Measurements from ENCODE around the gene ALDH1A1. TPM values are rescaled to one million over a fixed set of nuclear protein-coding genes. Genes with fewer than 3 reads are reported as not detected.

ALDH1A1 gene
- total and polyA plus RNA-seq, 2 of the 8 experiments (the other 6 are each of a cell fraction or from before 2014, with no cell fraction given) = 0.50 to 0.82 TPM

DNA sequence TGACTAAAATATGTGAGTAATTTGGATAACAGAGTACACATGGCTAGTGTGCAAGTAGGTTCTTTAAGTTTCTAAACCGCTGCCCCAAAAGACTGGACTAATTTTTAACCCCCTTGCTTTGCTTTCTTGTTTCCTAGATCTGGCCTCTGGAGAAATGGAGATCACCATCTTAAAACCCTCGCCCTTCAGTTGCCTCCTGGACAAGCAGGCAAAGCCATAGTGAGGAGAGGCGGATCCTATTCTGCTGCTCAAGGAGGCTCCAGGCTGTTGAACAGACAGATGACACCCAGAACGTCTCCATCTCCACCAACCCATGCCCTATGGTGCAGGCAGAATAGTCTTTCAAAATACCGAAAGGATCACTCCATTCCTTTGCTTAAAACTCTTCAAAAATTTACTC is 28.6 kb upstream of the ALDH1A1 start:
- no peak overlapping the region for H3K18ac ChIP-seq (ENCODE audit: extremely low read depth, low read length)
- H4K8ac ChIP-seq (ENCODE audit: extremely low read depth, insufficient read depth, low read length) = no peak overlapping the region
- peak overlapping the region; percentile 37 for H4K91ac ChIP-seq (replicated peaks; ENCODE audit: insufficient read length, low read length)
- H3K23ac ChIP-seq (ENCODE audit: insufficient read length) = no peak overlapping the region
- no peak overlapping the region for H2BK5ac ChIP-seq (ENCODE audit: low read depth, low read length)
- 88% methylated on average over 5 of the region's 5 CpGs; no CpG with 5 or more reads in 1 of the 2 experiments for WGBS, 2 experiments (ENCODE audit: extremely low coverage in 1 of 2, insufficient coverage in 1 of 2, insufficient read length in 1 of 2, insufficient replicate concordance in 2 of 2, low coverage in 1 of 2, low lambda C conversion rate in 2 of 2, missing lambda C conversion rate in 1 of 2)
- H3K14ac ChIP-seq (ENCODE audit: insufficient read length) = no peak overlapping the region
- no peak overlapping the region for H3K56ac ChIP-seq (replicated peaks; ENCODE audit: insufficient read length, low read depth, low read length)
- H2AK5ac ChIP-seq (ENCODE audit: low read depth, low read length) = no peak overlapping the region
- no peak for DNase-seq (ENCODE audit: low read depth in 1 of 2, low spot score in 2 of 2)
- no peak overlapping the region for H3K4me2 ChIP-seq (ENCODE audit: insufficient read depth in 1 of 2, low read depth in 2 of 2, low read length in 2 of 2)
- H2BK120ac ChIP-seq (replicated peaks; ENCODE audit: low read depth, low read length) = no peak overlapping the region
- FAIRE-seq = no peak
- no peak overlapping the region for H3K27ac ChIP-seq (ENCODE audit: low read depth, low read length)
- H3K36me3 ChIP-seq (ENCODE audit: control insufficient read depth in 2 of 4, insufficient read depth in 4 of 4, low read length in 3 of 4) = no peaks in the 10 kb centered on the region
- no peaks in the 10 kb centered on the region for H3K23me2 ChIP-seq (ENCODE audit: low read depth, low read length)
- no peaks in the 10 kb centered on the region for H3K79me2 ChIP-seq (ENCODE audit: control insufficient read depth in 1 of 2, insufficient read depth in 2 of 2, low read length in 2 of 2)
- H3K4me3 ChIP-seq (ENCODE audit: extremely low read depth in 1 of 4, insufficient read depth in 2 of 4, low read depth in 3 of 4, low read length in 4 of 4) = no peak overlapping the region
- ChIA-PET CTCF (ENCODE audit: partially characterized antibody) (no interaction called here), POLR2A (ENCODE audit: partially characterized antibody) (no interaction called here)
- H2AFZ ChIP-seq (ENCODE audit: low read length) = no peak overlapping the region
- no peak overlapping the region for H4K5ac ChIP-seq (ENCODE audit: insufficient read length, low read depth, low read length)
- H3K4me1 ChIP-seq (replicated peaks in 1 of 4; ENCODE audit: control insufficient read depth in 3 of 4, insufficient read depth in 4 of 4, low read length in 3 of 4) = no peaks in the 10 kb centered on the region; a peak in 1 of 7 replicates
- H3K4ac ChIP-seq (replicated peaks; ENCODE audit: insufficient read length, low read depth, low read length) = no peak overlapping the region
- H2BK15ac ChIP-seq (ENCODE audit: low read length) = no peak overlapping the region
- H3K79me1 ChIP-seq (ENCODE audit: low read depth, low read length) = no peaks in the 10 kb centered on the region
- H3K9ac ChIP-seq (replicated peaks in 1 of 4; ENCODE audit: extremely low read depth in 1 of 4, low read depth in 3 of 4, low read length in 3 of 4) = no peak overlapping the region
- no peaks in the 10 kb centered on the region for H4K20me1 ChIP-seq (replicated peaks in 1 of 2; ENCODE audit: control insufficient read depth in 1 of 2, insufficient read depth in 2 of 2, low read length in 2 of 2)
- no peak overlapping the region for H2BK20ac ChIP-seq (ENCODE audit: low read length)
- no peak for TF ChIP-seq FOSL1 (IDR thresholded peaks at IDR 0.05; ENCODE audit: insufficient read depth, low read depth, low read length)
- H3K9me3 ChIP-seq (ENCODE audit: insufficient read depth in 2 of 2, low read depth in 1 of 2, low read length in 1 of 2) = no peaks in the 10 kb centered on the region
- no peak overlapping the region for H2BK12ac ChIP-seq (ENCODE audit: low read depth, low read length)
- H3K27me3 ChIP-seq (replicated peaks in 1 of 4; ENCODE audit: control insufficient read depth in 3 of 4, extremely low read depth in 1 of 4, insufficient read depth in 3 of 4, low read length in 3 of 4) = no peaks in the 10 kb centered on the region

All from H1 (cell line).